ENCODE measurements around the gene NDUFC1.

Gene NDUFC1

GRCh38 chr4:139246166-139246565 lies 56.1 kb downstream of the NDUFC1 start:
- Mint-ChIP-seq H3K27ac (no peak overlapping the region), H3K9me3 (no peaks in the 10 kb centered on the region), H3K4me1 (ENCODE audit: low read depth) (no peaks in the 10 kb centered on the region), H3K36me3 (ENCODE audit: low read depth) (no peaks in the 10 kb centered on the region), H3K4me3 (no peak overlapping the region), H3K27me3 (no peaks in the 10 kb centered on the region)
- no peak for DNase-seq

- Mint-ChIP-seq H3K9me3 (no peaks in the 10 kb centered on the region), H3K27me3 (no peaks in the 10 kb centered on the region), H3K27ac (no peak overlapping the region), H3K4me3 (no peak overlapping the region), H3K4me1 (ENCODE audit: low read depth) (no peaks in the 10 kb centered on the region), H3K36me3 (ENCODE audit: low read depth) (no peaks in the 10 kb centered on the region)
- no peak for DNase-seq
Measured at GRCh38 chr4:139245590-139245989, 56.7 kb downstream of the NDUFC1 start.

DNA sequence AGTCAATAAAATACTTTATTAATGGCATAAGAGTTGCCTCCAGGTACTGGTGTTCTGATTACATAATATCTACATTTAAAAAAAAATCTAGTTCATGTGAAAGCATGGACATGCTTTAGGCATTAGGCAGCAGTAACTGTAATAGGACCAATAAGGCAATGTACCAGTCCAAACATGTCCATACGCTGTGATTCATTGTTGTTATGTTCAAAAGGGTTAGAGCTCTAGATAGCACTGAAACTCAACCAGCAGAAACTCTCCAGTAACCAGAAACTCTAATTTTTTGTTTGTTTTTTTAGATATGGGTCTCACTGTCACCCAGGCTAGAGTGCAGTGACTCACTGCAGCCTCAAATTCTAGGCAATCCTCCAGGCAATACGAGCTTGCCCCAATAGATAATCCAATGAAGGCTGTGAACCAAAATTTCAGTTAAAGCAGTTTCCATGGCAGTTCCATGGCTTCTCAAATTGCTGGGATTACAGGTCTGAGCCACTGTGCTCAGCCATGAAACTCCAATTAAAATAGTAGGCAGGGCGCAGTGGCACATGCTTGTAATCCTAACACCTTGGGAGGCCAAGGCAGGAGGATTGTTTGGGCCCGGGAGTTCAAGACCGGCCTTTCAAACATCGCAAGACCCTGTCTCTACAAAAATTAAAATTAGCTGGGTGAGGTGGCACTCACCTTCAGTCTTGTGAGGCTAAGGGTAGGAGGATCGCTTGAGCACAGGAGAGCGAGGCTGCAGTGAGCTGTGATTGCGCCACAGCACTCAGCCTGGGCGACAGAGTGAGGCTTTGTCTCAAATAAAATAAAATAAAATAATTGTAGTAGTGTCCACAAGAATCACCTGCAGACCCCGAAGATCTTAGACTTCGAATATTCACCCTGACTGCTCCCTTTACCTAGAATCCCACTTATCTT lies 58.6 kb downstream of the NDUFC1 start:
- Mint-ChIP-seq H3K36me3 (ENCODE audit: low read depth) (no peaks in the 10 kb centered on the region), H3K27me3 (no peaks in the 10 kb centered on the region), H3K4me1 (ENCODE audit: low read depth) (no peaks in the 10 kb centered on the region), H3K9me3 (peaks cover 4% of the 10 kb centered on the region), H3K4me3 (no peak overlapping the region), H3K27ac (no peak overlapping the region)
- DNase-seq: no peak

- no peaks in the 10 kb centered on the region for H3K27me3 Mint-ChIP-seq
- DNase-seq: no peak
Measured at GRCh38 chr4:139242511-139243051, 59.7 kb downstream of the NDUFC1 start.

GRCh38 chr4:139241784-139242151 lies 60.5 kb downstream of the NDUFC1 start:
- Mint-ChIP-seq H3K4me1 (ENCODE audit: low read depth) (peaks cover 1% of the 10 kb centered on the region), H3K4me3 (no peak overlapping the region), H3K27ac (no peak overlapping the region), H3K27me3 (no peaks in the 10 kb centered on the region), H3K36me3 (ENCODE audit: low read depth) (no peaks in the 10 kb centered on the region), H3K9me3 (peaks cover 4% of the 10 kb centered on the region)
- DNase-seq: no peak

More at GRCh38 chr4:139242511-139243051, 59.7 kb downstream of the NDUFC1 start:
- Mint-ChIP-seq H3K9me3 (peaks cover 4% of the 10 kb centered on the region), H3K4me3 (no peak overlapping the region), H3K36me3 (ENCODE audit: low read depth) (no peaks in the 10 kb centered on the region), H3K4me1 (ENCODE audit: low read depth) (peaks cover 1% of the 10 kb centered on the region), H3K27ac (no peak overlapping the region)

DNA sequence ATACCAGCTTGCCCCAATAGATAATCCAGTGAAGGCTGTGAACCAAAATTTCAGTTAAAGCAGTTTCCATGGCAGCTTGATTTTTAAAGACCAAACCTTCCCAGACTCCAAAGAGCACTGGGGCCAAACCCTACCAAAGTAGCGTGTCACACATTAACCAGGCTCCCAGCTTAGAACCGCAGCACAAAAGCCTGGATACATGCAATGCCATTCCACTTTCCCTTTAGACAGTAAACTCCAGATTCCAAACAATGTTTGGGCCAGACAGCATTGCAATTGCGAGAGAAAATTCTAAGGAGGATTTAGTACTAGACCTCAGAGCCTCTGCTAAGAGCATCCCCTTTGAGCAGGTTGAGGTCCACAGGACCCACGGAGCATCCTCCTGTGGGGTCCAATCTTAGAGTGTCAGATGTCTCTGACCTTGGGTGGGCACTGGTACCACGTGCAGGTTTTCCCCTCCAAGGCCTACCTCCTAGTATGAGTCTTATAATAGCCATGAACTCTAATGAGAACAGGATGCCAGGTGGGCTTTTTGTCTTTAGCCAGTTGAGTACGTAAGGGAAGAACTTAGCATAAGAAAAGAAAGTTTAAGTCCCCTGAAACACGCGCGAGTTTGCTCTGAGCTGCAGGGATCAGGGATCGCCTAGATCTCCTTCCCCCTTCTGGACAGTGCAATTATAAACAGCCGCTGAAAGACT lies 61.0 kb downstream of the NDUFC1 start:
- no peaks in the 10 kb centered on the region for H3K36me3 Mint-ChIP-seq (ENCODE audit: low read depth)
- DNase-seq: no peak
- peaks cover 4% of the 10 kb centered on the region for H3K9me3 Mint-ChIP-seq
- H3K4me1 Mint-ChIP-seq (ENCODE audit: low read depth): peaks cover 1% of the 10 kb centered on the region
- H3K27me3 Mint-ChIP-seq: no peaks in the 10 kb centered on the region
- H3K27ac Mint-ChIP-seq: no peak overlapping the region
- no peak overlapping the region for H3K4me3 Mint-ChIP-seq

Measured in activated T-cell treated with anti-CD3 and anti-CD28 coated beads, Interleukin-2, amount 50 U/mL, for 24 hours (primary cell).